Measurements from ENCODE around the gene TNFAIP8.

- TF ChIP-seq CTCF (IDR thresholded peaks at IDR 0.05) (no peak), EZH2 (IDR thresholded peaks at IDR 0.05) (no peak)
Observed at GRCh38 chr5:119307170-119307569, 48.6 kb upstream of the TNFAIP8 start.

All from neural progenitor cell (in vitro differentiated cells).